GM12873 (cell line): Measurements from ENCODE around the gene ADCY9.

Experiments used
- TF ChIP-seq, protein P1 (sequence below): IDR thresholded peaks from 2 replicates; pipeline ENCODE4 v1.5.1; 2012; ENCODE audit warnings: low read depth, mild to moderate bottlenecking, moderate library complexity, low read length, control low read depth; ENCODE audit not compliant: insufficient read depth; ENCODE audit errors: missing control alignments

The ADCY9 gene

DNA sequence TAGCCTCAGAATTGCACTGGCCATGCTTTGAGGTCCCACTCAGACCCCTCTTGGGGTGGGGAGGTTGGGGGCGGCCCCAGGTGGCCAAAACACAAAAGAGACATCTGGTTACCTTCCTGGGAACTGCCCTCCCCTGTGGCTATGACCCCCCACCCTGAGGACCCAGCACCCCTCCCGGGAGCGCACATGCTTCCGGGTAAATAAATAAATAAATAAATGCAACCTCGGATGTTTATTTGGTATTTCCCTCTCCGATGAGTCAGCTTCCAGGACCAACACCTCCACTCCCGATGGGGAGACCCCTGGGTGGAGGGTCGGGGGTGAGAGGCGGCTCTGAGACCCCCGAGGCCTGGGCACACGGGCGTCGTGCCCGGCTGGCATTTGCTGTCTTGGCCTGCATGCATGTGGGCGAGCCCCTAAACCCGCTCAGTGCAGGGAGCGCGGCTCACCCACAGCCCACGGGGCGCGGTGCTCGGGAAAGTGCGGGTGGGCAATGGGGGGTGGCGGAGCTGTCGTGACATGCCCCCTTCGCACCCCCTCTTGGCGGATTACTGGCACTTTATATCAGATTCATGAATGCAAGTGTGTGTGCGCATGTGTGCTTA, 151.5 kb downstream of the ADCY9 start:
- TF ChIP-seq, protein P1, sequence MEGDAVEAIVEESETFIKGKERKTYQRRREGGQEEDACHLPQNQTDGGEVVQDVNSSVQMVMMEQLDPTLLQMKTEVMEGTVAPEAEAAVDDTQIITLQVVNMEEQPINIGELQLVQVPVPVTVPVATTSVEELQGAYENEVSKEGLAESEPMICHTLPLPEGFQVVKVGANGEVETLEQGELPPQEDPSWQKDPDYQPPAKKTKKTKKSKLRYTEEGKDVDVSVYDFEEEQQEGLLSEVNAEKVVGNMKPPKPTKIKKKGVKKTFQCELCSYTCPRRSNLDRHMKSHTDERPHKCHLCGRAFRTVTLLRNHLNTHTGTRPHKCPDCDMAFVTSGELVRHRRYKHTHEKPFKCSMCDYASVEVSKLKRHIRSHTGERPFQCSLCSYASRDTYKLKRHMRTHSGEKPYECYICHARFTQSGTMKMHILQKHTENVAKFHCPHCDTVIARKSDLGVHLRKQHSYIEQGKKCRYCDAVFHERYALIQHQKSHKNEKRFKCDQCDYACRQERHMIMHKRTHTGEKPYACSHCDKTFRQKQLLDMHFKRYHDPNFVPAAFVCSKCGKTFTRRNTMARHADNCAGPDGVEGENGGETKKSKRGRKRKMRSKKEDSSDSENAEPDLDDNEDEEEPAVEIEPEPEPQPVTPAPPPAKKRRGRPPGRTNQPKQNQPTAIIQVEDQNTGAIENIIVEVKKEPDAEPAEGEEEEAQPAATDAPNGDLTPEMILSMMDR: no peak

DNA sequence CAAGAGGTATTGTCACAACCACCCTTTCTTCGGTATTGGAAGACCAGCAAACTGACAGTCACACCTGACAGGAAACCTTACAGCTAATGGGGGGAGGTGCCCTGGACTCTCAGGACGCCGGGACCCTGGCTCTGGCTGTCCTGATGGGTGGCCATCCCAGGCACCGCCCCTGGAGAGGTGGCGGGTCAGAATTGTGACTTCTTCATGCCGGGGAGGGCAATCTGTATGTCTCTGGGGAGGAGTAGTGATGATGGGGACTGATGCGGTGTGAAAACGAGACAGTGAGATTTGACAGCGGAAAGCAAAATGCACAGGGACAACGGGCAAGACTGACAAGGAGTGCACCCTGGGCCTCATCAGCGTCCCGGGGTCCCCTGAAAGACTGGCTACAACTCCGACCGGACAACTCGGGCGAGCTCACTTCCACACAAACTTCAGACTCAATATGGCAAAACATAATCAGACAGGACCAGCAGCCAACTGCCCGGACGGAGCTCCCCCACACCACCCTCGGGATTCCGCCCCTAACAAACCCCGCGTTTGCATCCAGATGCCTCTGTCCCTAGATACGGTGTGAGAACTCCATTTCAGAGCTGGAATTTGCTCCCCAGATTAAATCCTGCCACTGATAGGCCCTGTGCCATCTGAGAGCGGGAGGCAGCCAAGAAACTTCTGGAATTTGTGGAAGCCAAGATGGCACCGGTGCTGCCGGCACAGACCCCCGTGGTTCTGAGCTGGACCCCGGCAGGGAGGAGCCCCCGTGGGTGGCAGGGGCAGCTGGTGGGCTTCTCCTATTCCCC, 152.2 kb downstream of the ADCY9 start:
- TF ChIP-seq, protein P1: no peak

DNA sequence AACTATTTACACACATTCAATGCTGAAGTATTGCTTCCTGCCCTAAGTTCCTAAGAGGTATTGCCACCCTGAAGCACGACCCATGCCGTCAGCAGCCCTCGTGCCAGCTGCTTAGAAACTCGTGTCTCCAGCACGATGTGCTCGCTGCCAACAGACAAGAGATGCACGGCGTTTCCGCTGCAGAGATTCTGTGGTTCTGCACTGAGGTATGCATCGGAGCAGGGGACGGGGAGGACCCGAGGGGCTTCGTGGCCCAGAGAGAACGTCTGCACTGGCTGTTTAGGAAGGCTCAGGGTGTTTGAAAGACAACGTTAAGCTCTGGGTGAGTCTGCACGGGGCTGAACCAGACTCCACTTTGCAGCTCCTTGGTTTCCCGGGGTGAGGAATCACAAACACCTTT, 153.0 kb downstream of the ADCY9 start:
- TF ChIP-seq, protein P1: no peak

DNA sequence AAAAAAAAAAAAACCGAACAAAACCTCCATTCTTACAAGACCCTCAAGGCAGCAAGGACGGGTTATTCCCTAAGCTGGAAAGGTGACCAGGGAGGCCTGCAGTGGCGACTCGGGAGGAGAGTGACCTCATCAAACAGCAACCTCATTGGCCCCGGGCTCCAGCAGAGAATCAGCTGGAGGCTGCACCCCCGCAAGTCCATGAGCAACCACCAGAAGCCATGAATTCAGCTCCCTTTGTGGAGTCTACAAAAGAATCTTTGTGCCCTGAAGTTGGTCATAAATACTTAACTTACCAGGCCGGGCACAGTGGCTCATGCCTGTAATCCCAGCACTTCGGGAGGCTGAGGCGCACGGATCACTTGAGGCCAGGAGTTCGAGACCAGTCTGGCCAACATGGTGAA, 154.8 kb downstream of the ADCY9 start:
- TF ChIP-seq, protein P1: no peak

DNA sequence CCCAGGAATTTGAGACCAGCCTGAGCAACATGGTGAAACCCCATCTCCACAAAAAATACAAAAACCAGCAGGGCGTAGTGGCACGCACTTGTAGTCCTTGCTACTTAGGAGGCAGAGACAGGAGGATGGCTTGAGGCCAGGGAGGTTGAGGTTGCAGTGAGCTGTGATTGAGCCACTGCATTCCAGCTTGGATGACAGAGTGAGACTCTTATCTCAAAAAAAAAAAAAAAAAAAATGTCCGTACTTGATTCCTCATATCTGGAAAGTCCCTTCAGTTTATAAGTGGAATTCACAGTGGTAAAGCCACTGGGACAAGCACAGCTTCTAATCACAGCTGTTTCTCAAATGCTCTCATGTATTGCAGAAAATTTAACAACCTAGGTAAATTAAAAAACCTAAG, 157.1 kb downstream of the ADCY9 start:
- TF ChIP-seq, protein P1: no peak

DNA sequence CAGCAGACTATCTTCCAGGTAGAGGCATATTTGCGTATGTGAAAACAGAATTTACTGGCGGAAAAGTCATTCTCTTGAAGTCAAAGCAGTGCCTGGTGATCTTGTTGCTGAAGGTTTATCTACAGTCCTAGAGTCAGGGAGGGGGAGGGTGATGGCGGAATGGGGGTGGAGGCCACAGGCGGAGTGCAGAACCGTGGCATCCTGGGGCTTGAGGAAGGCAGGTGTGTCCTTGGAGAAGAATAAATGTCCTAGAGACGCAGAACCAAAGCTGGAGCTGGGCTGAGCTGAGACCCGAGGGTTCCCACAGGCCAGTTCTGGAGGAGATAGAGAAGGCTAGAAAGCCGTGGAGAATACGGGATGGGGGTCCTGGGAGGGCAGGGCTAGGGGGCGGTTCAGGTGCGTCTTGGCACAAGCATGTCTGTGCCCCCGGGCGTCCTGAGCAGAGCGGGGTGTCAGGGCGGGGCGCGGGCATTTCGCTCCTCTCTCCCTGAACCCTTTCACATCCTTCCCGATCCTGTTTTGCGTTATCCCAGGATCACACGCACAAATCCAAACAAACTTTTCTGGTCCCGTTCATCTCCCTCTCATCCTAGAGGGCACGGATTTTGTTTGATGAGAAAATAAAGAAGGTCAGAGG, 158.8 kb downstream of the ADCY9 start:
- TF ChIP-seq, protein P1: no peak

DNA sequence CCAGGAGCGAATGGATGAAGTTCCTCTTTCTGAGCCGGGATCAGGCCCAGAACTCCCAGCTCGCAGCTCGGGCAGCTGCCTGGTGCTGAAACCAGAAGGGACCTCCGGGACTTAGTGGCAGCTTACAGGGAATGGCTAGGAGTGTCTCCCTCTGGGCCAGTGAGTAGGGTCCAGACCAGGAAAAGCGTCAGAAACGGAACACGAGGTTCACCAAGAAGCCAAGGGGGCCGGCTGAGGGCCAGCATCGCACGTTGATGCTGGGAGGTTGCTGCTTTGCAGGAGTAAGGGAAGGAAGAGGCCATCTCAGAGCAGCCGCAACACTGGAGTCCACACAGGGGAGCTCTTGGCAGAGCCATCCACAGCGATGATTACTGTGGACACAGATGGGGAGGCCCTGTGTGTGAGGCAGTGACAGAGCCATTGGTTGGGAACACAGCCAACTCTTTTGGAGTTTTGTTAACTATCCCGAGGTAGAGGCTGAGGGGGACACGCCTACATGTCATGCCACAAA, 161.8 kb downstream of the ADCY9 start:
- TF ChIP-seq, protein P1: no peak
